ENCODE results near the gene CAPN9.
A peak's percentile ranks its signal among the peaks of the same experiment; 100 is the strongest.
"Not testable (repeated sequence)": the region's sequence is repeated elsewhere in the genome, so short reads cannot be mapped to it uniquely, and the experiment has no call there.

Gene CAPN9

DNA sequence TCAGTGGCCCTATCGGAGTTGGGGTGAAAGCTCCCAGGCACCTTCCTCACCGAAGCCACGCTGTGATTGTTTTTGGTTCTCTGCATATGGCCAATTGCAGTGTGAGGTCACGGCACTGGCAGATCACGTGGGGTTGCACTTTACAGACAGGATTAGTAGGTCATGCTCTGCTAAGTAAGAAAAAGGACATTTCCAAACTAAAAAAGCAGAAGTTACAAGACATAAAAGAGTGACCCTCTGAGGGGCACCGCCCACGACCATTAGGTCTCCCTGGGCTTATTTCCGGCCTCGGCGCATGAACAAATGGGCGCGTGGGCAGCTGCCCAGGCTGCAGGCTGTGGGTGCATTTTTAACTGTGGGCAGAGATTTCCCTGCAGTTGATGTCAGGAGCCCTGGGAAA is 2.0 kb downstream of the CAPN9 start:
- no peak for DNase-seq

DNA sequence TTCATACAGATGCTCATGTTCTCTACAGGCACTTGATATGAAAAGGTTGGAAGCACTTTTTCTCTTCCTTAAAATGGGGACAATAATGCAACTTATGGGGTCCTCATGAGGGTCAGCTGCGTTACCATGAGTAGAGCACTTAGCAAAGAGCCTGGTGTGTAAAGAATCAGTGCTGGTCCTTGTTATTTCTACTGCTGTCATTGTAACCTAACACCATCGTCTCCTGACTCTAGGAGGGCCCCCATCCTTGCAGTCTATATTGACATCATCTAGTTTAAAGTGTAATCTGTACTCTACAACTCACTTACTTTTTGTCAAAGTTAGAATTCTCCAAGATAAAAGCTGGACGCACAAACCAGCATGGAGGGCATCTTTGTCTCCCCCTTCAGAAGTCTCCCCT is 2.4 kb downstream of the CAPN9 start:
- DNase-seq: no peak

DNA sequence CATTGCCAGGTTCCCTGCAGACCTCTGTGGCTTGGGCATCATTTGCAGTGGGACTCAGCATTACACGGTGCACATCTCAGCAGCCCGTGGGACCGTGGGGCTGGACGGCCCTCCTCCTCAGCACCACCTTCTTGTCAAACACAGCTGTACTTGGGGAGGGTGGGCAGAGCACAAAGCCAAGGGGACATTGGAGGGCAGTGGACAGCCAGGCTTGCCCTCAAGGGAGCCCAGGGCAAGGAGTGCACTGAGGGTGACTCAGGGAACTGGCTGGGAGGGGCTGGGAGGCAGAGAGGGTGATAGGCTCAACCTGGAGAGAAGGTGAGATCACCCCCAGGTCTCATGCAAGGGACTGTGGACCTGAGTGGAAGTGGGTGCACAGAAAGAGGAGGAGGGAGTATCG is 3.4 kb downstream of the CAPN9 start:
- no peak for DNase-seq

DNA sequence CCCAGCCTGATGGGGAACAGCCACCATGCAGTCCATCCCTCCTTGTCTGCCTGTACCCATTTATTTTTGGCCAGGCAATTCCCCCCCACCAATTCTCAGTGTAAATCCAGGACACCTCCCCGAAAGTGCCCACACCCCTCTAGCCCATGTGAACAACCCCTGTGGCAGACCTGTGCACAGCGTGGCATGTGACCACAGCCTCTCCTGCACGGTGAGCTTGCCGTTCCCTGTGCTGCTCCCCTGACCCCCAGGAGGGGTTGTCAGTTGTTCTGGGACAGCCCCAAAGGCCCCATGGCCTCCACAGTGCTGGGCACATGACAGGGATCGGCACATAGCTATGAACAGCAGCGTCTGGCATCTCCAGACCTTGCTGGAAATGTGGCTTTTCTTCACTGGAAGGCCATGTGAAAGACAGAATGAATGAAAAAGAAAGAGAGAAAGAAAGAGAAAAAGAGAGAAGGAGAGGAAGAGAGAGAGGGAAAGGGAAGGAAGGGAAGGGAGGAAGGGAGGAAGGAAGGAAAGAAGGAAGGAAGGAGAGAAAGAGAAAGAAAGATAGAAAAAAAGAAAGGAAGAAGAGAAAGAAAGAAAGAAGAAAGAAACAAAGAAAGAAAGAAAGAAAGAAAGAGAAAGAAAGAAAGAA is 3.9 kb downstream of the CAPN9 start:
- DNase-seq: no peak

DNA sequence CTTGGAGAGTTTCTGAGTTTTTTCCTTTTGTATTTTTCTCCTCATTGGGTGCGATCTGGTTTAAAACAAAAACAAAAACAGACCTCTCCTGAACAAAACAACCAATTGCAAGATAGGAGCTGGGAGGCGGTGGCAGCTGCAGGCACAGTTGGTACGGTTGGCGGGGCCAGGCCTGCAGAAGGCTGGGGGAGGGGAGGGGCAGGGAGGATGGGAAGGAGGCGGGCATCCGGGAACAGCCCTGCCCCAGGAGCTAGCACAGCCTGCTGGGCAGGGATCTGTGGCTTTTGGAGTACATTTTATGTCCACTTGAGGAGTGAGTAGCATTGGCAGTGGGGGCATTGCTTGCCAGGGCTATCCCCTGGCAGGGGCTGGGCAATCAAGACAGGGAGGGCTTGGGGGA is 5.2 kb downstream of the CAPN9 start:
- no peak for DNase-seq

DNA sequence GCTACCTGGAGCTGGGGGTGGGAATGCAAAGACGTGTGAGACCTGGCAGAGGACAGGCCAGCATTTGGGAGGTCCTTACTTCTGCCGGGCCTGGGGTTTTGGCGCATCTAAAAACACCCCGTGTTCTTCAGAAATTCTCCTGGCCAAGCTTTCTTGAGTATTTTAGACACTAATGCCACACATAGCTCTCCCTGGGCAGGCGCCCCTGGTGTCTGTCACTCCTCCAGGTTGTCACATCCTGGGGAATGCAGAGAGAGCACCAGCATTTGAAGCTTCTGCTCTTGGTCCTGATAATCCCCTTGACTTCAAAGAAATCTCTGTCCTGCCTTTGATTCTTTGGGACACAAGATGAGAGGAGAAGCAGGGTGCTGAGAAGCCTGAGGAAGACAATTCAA is 6.0 kb downstream of the CAPN9 start:
- no peak for DNase-seq

DNA sequence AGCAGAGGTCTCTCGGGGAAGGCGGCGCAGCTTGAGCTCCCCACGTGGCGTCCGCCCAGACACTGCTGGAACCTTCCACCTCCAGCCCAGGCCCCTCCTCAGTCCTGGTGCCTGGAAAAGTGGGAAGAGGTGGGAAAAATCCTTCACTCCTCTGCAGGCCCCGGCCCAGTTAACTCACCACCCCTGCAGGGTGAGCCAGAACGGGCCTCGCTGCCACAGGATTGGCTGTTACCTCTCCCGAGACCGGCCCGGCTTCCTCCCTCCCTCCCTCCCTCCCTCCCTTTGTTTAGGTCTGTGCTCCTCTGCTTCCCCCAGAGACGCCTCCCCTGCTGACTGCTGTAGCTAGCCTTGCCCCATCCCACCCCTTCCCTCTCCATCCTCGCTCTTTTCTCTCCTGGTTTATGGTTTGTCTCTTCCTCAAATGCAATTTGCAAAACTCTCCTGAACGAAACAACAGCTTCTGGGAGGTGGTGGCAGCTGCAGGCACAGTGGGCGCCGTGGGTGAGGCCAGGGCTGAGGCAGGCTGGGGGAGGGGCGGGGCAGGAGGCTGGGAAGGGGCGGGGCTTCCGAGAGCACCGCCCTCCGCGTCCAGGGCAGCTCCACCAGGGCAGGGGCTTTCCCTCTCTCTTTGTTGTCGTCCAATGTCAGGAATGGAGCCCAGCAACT is 6.5 kb downstream of the CAPN9 start:
- DNase-seq: peak; percentile 39

DNA sequence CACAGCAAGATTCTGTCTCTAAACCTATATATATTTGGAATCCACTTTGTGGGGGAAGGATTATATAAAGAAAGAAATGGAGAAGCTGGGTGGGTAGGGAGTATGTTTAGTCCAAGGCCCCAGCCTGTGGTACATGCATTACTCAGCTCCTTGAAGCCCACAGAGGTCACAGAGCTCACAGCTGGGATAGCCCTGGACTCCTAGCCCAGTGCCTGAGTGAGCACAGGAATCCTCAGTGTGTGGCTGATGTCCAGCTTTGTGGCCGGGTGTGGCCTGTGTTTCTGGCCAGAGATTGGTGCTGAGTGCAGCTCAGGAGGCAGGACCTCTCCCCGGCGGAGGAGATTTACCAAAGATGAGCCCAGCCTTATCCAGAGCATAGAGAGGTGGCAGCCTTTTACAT is 7.6 kb downstream of the CAPN9 start:
- peak; percentile 17 for DNase-seq

DNA sequence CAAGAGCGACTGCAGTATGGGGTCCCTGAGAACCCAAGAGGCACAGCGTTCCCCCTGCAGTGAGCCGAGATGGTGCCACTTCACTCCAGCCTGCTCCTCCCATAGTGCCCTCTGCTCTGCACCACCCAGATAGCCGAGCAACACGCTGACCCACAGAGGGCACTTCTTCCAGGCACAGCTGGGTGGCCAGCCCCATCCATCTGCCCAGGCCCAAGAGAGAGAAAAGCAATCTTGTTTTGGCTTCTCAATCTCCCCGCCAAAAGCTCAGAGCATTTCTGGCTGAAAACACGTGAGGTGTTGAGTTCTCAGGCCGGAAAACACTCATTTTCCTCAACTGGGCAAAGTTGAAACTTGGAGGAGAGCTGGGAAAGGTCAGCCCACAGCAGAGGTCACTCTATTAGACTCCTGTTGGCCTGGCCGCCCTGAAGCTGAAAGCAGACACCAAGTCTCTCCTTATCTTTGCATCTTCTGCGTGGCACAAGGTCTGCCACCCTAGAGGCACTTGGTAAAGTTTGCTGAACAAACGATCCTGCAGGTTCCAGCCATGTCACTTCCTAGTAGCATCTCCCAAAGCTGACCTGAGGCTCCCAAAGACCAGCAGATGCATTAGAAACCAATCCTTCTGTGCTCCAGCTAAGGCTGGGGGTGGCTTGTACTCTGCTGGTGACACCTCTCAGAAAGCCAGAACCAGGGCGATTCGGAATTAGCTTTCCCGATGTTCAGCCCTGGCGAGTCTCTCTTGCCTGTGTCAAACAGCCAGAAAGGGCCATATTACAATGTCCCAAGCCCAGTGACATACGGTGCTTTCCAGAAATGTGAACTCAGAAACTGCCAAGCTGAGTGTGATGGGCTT is 10.9 kb downstream of the CAPN9 start:
- DNase-seq: no peak

DNA sequence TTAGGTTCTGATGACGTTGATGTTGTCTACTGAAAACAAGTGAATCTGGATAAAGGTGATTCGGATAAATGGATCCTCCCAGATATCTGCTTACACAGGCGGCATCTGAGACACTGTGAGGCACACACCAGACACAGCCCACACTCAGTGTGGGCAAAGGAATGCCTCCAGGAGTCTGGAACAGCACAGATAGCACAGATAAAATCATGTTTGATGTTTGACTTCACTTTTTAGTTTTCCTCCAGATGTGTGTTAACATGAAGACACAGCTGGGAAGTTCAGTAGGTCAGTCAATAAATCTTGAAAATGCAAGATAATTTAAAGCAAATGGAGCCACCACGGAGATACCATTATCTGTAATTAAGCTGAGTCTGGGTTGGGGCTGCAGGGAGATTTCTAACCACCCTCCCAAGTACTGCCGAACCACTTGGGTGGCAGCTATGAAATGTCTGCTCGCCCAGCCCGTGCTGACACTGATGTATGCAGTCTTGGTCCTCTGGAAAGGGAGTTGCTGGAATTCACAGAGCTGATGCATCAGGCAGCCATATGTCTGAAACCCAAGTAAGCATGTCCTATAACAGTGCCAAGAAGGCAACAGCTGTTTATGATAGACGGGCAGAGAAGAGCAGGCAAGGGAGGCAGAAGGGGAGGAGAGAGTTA is 11.7 kb downstream of the CAPN9 start:
- DNase-seq: peak; percentile 42

DNA sequence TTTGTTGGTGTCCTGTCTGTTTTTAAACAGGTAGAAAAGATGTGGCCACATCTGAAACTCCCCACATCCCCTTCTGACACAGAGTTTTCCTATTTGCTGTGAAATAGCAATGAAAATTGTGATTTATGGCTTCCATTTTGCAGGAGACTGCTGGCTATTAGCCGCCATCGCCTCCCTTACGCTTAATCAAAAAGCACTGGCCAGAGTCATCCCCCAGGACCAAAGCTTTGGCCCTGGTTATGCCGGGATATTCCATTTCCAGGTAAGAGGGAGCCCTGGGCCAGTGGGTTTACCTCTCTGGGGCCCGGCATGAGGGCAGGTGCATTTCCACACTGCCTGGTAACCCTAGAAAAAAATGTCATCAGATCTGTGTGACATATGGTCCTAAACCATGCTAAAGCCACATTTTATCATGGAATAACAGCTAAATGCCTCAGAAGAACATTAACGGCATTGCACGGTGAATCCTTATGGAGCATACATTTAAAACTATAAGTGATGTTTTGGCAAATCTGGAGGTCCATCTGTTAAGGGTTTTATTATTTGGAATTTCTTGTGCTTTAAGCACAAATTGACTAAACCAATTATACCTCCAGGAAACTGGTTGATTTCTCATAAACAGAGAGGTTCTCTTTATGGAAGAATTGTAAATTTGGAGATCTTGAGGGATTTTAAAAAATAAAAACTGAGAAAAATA is 12.3 kb downstream of the CAPN9 start:
- DNase-seq: no peak

DNA sequence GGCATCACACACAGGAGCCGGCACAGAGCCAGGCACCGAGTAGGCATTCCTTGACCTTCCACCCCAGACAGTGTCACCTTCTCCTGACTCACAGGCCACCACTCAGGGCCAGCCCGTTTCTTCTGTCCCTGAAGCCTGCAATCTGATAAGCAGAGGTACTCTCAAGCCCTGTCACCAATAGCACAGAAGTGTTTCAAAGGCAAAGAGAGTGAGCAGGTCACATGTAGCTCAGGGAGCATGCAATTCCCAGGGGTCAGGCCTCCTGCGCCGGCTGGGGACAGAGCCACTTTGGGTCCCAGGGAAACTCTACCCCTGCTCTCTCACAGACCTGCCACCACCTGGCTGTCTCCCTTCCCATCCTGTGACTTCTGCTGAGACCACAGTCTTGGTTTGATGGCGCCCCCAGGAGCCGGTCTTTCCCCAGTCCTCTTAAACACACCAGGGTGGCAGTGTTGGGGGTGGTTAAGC is 13.2 kb downstream of the CAPN9 start:
- DNase-seq: no peak

DNA sequence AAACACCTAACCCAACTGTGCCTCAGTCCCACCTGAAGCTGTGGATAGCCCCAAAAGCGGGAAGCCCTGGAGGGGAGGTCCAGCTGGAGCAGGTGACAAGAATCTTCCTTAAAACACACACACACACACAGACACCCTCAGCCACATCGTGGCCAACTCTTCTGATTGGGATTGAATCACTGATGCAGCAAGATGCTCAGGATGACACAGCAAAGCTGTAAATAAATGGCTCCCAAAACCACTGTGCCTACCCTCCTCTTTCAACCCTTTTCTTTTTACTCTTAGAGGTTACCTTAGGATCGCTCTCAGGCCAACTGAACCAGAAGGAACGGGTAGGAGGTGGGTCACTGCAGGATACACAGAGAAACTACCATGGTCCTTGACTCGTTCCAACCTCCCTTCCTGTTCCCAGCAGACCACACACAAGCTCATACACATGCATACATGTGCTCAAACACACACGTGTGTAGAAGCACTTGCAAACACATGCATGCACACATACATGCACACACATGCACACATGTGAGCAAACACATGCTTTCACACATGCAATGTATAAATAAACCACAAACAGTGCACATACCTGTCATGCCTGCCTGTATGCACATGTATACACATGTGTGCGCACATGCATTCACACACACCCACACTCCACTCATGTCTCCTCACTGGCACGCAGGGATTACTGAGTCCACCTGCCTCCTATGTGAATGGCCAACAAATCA is 14.4 kb downstream of the CAPN9 start:
- no peak for DNase-seq

DNA sequence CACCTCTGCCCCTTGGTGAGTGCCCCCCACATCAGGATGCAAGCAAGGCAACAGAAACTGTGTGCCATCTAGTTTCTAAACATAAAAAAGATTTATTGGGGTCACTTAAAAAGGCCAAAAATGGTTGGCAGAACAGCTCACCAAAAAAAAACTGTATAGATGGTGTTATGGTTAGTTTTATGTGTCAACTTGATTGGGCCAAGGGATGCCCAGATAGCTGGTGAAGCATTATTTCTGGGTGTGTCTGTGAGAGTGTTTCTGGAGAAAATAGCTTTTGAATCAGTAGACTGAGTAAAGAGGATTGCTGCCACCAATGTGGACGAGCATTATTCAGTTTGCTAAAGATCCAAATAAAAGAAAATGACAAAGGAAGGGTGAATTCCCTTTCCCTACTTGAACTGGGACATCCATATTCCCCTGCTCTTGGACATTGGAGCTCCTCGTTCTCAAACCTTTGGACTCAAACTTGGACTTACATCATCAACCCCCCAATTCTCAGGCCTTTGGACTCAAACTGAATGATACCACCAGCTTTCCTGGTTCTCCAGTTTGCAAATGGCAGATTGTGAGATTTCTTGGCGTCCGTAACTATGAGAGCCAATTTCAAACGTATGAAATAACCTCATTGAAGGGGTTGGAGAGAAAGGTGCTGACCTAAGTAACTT is 16.9 kb downstream of the CAPN9 start:
- DNase-seq: no peak

DNA sequence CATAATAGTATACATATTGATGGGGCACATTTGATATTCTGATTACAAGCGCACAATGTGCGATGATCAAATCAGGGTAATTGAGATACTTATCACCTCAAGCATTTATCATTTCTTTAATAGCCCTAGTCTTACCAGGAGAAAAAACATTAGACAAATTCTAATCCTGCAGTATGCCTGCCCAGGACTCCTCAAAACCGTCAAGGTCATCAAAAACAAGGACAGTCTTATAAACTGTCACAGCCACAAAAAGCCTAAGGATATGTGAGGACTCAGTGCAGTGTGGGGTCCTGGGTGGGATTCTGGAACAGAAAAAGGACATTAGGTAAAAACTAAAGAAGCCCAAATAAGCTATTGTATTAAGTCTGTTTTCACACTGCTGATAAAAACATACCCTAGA is 19.1 kb downstream of the CAPN9 start:
- no peak for DNase-seq

DNA sequence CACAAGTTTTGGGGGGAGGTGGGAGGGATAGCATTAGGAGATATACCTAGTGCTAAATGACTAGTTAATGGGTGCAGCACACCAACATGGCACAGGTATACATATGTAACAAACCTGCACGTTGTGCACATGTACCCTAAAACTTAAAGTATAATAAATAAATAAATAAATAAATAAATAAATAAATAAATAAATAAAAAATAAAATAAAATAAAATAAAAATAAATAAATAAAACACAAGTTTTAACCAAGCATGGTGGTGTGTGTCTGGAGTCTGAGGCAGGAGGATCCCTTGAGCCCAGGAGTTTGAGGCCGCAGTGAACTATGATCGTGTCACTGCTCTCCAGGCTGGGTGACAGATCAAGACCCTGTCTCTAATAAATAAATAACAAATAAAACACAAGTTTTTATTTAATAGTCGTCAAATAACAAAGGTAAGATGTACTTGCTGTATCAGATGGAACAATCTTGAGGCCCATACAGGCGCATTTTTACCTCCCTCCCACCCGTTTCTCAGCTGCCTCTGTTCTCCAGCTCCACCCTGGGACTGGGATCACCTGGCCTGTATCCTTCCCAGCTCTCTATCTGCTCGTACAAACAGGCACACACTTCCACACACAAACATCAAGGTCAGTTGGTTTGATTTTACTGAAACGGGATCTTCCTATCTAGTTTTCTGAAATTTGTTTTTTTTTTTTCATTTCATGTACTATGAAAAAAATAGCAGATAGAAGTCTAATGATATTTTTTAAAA is 20.8 kb downstream of the CAPN9 start:
- not testable (repeated sequence) for DNase-seq

DNA sequence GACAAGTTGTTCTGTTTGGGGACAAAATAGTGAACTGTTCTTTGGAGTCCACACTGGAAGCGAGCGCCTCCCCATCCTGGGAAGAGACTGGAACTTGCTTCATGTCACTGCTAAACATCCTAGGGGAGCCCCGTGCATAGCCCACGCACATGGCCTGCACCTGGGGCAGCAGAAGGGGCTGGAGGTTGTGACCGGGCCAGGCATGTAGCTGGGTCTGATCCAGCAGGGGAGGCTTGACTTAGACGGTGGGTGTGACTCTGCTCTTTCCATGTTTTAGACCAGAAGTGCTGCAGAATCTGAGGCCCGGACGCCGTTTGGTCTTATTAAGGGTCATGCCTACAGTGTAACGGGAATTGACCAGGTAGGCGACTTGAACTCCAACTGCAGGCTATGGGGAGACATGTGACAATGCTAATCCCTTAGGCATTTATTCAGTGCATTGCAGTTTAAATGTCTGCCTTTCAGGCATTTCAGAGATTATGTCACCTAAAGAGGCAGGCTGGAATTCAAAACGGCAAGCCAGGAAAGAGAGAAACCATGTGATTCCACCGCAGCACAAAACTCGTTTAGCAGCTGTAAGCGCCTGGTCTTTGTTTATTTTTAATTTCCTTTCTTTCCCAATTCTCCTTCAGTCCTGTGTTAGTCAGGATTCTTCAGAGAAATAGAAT is 21.8 kb downstream of the CAPN9 start:
- peak; percentile 58 for DNase-seq

DNA sequence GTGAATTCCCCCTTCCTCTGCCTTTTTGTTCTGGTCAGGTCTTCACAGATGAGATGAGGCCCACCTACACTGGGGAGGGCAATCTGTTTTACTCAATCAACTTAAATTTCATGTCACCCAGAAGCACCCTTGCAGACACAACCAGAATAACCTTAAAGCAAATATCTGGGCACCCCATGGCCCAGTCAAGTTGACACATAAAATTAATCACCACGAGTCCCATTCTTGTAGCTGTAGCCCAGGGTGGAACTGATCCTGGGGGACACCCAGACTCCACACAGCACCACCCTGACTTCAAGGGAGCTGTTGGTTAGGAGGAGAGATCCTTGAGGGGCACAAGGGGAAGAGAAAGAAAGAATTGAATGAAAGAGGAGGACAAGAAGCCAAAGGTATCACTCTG is 23.1 kb downstream of the CAPN9 start:
- DNase-seq: no peak

DNA sequence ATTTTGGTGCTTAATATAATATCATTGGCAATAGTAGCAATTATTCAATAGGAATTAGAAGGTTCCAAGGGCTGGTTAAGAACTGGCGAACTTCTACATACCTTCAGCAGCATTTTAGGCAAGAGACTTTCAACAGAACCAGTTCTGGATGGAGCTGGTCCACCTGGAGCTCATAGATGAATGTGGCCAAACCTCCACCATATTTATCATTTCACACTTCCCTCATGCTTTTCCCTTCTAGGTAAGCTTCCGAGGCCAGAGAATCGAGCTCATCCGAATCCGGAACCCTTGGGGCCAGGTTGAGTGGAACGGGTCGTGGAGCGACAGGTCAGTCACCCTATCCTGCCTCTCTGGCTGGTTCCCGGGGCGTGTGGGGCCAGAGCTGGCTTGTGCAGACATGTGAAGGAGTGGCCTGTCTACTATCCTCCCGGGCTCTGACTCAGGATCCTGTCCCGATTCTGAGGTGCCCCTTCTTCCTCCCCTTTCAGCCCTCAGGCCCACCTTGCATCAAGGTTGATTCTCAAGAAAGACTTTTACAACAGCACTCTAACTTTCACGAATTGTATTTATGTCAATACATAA is 24.7 kb downstream of the CAPN9 start:
- no peak for DNase-seq

Measured in fibroblast of skin of scalp (primary cell).